Natural killer cell treated with Interleukin-12 subunit alpha and Interleukin-12 subunit beta and Interleukin-15 and Interleukin-18, amount 100 ng/mL, for 72 hours (primary cell): ENCODE results near the gene SYT7. TPM values are rescaled to one million over a fixed set of nuclear protein-coding genes. Genes with fewer than 3 reads are reported as not detected.

Source experiments
- ATAC-seq, 2 donors: fragments of 150-1000 bp; cut with Tn5 transposase in 1 of 2; sonication (Bioruptor Pico), chemical (Tn5 transposase) in 1 of 2; 2 replicates each; pipeline ENCODE4 v1.10.0; 2021
- DNase-seq: peaks from one replicate; pipeline ENCODE4 v3.0.0; 2022; ENCODE audit warnings: low spot score
- H3K27ac Mint-ChIP-seq, 2 donors: 1 replicate in 1 of 2; 2 replicates in 1 of 2; pipeline ENCODE4 v1.8.0; 2022; ENCODE audit warnings: mixed read lengths in 2 of 2, mild to moderate bottlenecking in 1 of 2, moderate library complexity in 1 of 2
- H3K27me3 Mint-ChIP-seq, 2 donors: 1 replicate in 1 of 2; 2 replicates in 1 of 2; pipeline ENCODE4 v1.8.0; 2022; ENCODE audit warnings: mixed read lengths in 2 of 2
- H3K36me3 Mint-ChIP-seq: one replicate; pipeline ENCODE4 v1.8.0; 2022; ENCODE audit warnings: mixed read lengths
- H3K4me1 Mint-ChIP-seq, 2 donors: 1 replicate in 1 of 2; 2 replicates in 1 of 2; pipeline ENCODE4 v1.8.0; 2022; ENCODE audit warnings: low read depth in 2 of 2, mixed read lengths in 2 of 2, mild to moderate bottlenecking in 1 of 2
- H3K4me3 Mint-ChIP-seq: one replicate; pipeline ENCODE4 v1.8.0; 2022; ENCODE audit warnings: mixed read lengths
- H3K9me3 Mint-ChIP-seq: 2 replicates; pipeline ENCODE4 v1.8.0; 2022; ENCODE audit warnings: mixed read lengths
- total RNA-seq, 2 donors: library from RNA; stranded (reverse); gene quantifications; one replicate each; pipeline ENCODE4 v1.2.3, GENCODE V29; 2022

SYT7 gene
- total RNA-seq, 2 donors from 2014 or later = not detected

DNA sequence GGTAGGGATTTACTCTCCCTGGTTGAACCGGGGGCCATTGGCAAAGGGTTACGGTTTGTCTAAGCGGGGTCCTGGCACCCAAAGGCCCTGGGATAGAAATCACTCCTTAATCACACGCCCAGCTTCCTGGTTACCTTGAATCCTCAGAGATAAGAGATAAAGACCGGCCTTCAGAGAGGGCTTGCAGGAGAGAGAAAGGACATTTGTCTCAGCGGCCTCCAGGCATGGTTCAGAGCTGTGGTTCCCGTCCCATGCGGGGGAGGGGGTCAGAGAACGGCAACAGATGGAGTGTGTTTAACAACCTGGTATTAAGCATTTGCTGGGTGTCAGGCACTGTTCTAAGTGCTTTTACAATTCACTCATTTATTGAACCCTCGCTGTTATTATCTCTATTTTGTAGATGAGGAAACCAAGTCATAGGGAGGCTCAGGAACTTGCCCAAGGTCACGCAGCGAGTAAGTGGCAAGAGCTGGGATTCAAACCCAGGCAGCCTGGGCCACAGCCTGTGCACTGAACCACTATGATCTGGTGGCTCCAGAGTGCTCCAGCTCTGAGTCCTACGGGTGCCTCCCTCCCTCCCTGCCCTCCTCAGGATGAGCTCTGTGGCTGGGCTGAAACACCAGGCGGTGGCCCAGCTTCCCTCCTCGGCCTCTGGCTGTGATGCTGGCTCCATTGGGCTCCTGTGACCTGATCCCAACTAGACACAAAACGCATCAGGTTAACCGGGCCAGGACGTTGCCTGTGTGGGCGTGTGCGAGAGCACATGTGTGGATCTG is 53.7 kb downstream of the SYT7 start:
- H3K36me3 Mint-ChIP-seq = no peaks in the 10 kb centered on the region
- peaks cover 11 to 19% of the 10 kb centered on the region in 2 donors for H3K27me3 Mint-ChIP-seq
- H3K27ac Mint-ChIP-seq = no peak overlapping the region
- no peak for DNase-seq
- H3K4me3 Mint-ChIP-seq = no peak overlapping the region
- H3K4me1 Mint-ChIP-seq = no peaks in the 10 kb centered on the region
- H3K9me3 Mint-ChIP-seq = no peaks in the 10 kb centered on the region
- no peak for ATAC-seq

DNA sequence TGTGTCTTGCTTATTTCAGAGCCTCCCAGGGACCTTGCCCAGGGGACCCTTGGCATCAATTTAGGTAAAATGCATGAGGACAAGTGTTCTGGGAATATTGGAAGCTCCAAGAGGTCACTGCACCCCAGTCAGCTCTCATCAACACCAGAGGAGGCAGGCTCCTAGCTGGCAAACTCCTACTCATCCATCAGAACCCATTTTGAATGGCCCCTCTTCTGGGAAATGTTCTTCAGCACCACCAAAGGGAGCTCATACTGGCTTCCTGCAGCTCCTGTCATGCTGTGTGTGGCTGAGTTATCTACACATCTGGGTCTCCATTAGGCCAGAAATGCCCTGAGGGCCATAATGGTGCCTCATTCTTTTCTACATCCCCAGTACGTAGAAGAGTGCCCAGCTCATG is 54.6 kb downstream of the SYT7 start:
- H3K27ac Mint-ChIP-seq = no peak overlapping the region
- no peak for ATAC-seq

DNA sequence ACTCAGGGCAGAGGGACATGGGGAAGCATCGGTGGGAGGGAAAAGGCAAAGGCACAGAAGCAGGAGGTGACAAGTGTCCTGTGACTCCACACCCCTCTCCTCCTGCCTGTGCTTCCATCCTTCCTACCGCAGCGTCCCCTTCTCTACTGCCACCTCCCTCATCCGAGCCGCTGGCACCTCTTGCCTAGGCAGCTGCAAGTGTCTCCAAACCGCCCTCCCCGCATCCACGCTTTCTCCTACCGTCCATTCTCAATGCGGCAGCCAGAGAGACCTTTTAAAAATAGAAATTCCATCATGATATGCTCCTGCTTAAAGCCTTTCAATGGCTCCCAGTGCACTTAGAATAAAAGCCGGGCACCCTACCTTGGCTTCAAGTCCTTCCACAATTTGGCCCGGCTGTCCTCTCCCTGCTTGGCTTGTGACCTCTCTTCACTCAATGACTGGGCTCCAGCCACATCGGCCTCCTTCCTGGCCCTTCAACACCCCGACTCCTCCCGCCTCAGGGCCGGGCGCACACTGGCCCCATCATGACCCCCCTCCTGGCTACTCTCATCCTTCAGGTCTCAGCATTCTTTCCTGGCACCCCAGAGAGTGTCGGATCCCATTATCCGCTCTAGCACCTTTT is 55.8 kb downstream of the SYT7 start:
- DNase-seq = no peak
- Mint-ChIP-seq H3K36me3 (no peaks in the 10 kb centered on the region), H3K9me3 (no peaks in the 10 kb centered on the region), H3K27ac (no peak overlapping the region), H3K4me3 (no peak overlapping the region), H3K4me1 (no peaks in the 10 kb centered on the region), H3K27me3 (peaks cover 11 to 19% of the 10 kb centered on the region in 2 donors)
- no peak for ATAC-seq

More for the DNA sequence above, 54.6 kb downstream of the SYT7 start:
- Mint-ChIP-seq H3K36me3 (no peaks in the 10 kb centered on the region), H3K4me3 (no peak overlapping the region), H3K4me1 (no peaks in the 10 kb centered on the region), H3K9me3 (no peaks in the 10 kb centered on the region), H3K27me3 (peaks cover 11 to 19% of the 10 kb centered on the region in 2 donors)
- no peak for DNase-seq

DNA sequence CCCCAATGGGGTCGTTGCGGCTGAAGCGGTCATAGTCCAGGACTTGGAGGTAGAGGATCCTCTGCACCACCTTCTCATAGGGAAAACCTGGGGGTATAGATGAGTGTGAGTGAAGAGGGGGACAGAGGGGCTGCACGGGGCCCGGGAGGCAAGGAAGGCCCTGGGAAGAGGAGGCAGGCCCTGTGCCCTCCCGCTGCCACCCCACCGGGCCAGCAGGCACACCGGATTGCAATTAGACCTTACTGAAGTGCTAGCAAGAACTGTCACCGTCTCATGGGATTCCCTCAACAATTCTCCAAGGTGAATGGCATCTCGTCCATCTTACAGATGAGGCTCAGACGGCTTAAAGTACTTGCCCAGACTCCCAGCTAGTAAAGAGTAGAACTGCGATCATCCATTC is 56.4 kb downstream of the SYT7 start:
- no peaks in the 10 kb centered on the region for H3K9me3 Mint-ChIP-seq
- H3K4me3 Mint-ChIP-seq = no peak overlapping the region
- H3K27me3 Mint-ChIP-seq = peaks cover 11 to 19% of the 10 kb centered on the region in 2 donors
- no peak for ATAC-seq
- no peak overlapping the region for H3K27ac Mint-ChIP-seq
- DNase-seq = no peak
- H3K36me3 Mint-ChIP-seq = no peaks in the 10 kb centered on the region
- H3K4me1 Mint-ChIP-seq = no peaks in the 10 kb centered on the region

DNA sequence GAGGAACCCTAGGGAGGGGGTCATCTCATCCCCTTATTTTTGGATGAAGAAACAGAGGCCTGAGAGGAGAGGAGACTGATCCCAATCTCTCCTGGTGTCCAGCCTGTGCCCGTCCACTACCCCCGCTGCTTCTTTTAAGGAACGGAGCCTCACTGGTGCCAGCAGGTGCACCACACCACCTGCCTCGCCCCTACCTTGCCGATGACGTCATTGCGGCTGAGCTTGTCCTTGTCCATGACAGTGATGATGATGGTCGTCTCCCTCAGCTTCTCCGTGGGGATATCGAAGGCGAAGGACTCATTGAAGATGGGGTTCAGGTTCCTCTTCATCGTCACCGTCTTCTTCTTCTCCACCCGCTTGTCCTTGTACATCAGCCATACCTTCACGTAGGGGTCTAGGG is 58.0 kb downstream of the SYT7 start:
- no peak for DNase-seq
- H3K36me3 Mint-ChIP-seq = no peaks in the 10 kb centered on the region
- ATAC-seq = no peak
- H3K9me3 Mint-ChIP-seq = no peaks in the 10 kb centered on the region
- no peaks in the 10 kb centered on the region for H3K4me1 Mint-ChIP-seq
- no peak overlapping the region for H3K4me3 Mint-ChIP-seq
- H3K27ac Mint-ChIP-seq = no peak overlapping the region
- H3K27me3 Mint-ChIP-seq = peaks cover 11 to 16% of the 10 kb centered on the region in 2 donors

DNA sequence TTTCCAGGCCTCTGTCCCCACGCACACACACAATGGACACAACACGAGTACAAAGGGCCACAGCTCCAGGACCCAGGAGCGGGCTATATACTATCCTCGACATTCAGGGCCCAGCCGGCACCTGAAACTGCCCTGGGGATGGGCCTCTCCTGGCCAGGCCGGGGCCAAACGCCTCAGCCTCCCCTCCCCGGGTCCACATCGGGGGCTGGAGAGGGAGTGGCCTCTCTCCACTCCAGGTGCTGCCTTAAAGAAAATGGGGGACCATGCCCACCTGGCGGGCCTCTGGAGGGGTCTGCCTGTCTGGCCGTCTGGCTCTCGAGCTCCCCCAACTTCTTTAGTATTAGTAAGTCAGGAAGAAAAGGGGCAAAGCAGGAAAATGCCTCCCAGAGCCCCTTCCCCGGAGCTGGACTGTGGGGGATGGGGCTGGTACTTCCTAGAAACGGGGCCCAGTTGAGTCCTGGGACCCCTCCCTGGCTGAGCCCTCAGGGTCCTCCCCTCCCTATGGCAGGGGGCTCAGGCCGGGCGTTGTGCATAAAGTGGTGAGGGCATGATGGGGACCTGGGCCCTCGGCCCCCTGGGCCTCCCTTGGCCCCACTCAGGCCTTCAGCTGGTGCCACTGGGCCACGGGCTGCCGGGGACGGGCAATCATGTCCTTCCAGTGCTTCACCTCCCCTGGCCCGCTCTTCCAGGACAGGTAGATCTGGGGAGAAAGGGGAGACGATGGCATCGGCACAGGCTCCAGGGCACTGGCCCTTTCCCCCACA is 62.7 kb downstream of the SYT7 start:
- Mint-ChIP-seq H3K4me1 (peaks cover 7 to 8% of the 10 kb centered on the region in 2 donors), H3K27me3 (peaks cover 0 to 10% of the 10 kb centered on the region in 2 donors)
- no peak for ATAC-seq

DNA sequence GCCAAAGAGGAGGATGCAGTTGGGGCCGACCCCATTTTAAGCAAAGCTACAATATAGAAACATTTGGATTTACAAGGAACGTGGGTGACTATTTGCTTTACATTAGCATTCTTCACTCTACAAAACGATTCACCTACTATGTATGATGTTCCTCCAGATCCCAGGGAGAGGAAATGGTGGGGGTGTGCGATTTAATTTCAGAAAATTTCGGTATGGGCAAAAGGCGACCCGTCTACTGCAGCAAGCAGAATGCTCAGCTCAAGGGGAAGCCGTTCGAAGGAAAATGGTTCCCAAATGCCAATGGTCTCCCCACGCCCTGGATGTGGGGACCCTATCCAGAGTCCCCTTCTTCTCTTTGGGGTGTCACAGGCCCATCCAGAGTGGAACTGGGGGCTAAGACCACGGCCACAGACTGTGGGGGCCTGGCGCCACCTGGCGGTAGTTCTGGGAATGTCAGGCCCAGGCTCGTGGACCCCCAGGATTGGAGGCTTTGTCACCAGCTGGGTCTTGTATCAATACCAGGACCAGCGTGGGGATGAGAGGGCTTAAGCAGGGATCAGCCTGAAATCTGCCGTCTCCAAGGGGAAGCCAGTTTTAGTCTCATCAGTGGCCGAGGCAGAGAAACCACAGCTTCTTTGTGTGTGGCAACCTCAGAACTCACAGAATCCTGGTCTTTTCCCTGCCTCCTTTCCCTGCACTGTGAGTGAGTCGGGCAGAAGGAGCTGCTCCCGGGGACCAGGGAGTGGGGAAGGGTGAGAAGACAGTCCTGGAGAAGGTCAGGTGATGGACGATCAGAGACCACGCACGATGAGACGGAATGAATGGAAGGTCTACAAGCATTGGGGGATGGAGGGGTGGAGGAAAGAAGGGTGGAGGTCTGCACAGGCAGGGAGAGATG is 64.0 kb downstream of the SYT7 start:
- peak overlapping the region in 1 of 2 donors; percentile 48 for H3K27ac Mint-ChIP-seq
- H3K4me1 Mint-ChIP-seq = peaks cover 7 to 8% of the 10 kb centered on the region in 2 donors
- no peaks in the 10 kb centered on the region for H3K9me3 Mint-ChIP-seq
- DNase-seq (no peak), ATAC-seq (peak in 1 of 2 donors; percentile 53)
- H3K27me3 Mint-ChIP-seq = peaks cover 0 to 16% of the 10 kb centered on the region in 2 donors
- H3K36me3 Mint-ChIP-seq = no peaks in the 10 kb centered on the region
- peak overlapping the region; percentile 13 for H3K4me3 Mint-ChIP-seq

More for the DNA sequence above, 62.7 kb downstream of the SYT7 start:
- no peak for DNase-seq
- no peak overlapping the region for H3K27ac Mint-ChIP-seq
- H3K36me3 Mint-ChIP-seq = no peaks in the 10 kb centered on the region
- no peaks in the 10 kb centered on the region for H3K9me3 Mint-ChIP-seq
- no peak overlapping the region for H3K4me3 Mint-ChIP-seq

DNA sequence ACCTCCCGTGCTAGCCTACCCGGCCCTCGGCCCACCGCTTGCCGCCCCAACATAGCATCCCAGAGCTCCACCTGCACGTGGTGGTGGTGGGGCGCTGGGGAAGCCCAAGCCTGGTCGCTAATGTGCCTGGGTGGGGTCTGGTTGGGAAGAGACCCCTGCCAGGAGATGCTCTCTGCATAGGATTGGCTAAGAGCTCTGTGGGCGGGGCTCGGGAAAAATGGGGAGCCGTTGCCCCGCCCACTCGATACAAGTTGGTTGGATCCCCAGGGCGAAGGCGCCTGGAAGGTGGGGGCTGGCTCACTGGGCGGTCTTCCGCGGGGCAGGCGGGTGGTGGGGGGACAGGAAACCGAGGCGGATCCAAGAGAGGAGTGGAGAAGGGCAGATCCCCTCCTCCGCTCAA is 64.7 kb downstream of the SYT7 start:
- H3K9me3 Mint-ChIP-seq = no peaks in the 10 kb centered on the region
- peaks cover 4 to 18% of the 10 kb centered on the region in 2 donors for H3K27me3 Mint-ChIP-seq
- H3K4me1 Mint-ChIP-seq = peaks cover 7 to 8% of the 10 kb centered on the region in 2 donors
- no peak for ATAC-seq
- peak overlapping the region in 1 of 2 donors; percentile 48 for H3K27ac Mint-ChIP-seq
- H3K4me3 Mint-ChIP-seq = no peak overlapping the region
- no peak for DNase-seq
- no peaks in the 10 kb centered on the region for H3K36me3 Mint-ChIP-seq

DNA sequence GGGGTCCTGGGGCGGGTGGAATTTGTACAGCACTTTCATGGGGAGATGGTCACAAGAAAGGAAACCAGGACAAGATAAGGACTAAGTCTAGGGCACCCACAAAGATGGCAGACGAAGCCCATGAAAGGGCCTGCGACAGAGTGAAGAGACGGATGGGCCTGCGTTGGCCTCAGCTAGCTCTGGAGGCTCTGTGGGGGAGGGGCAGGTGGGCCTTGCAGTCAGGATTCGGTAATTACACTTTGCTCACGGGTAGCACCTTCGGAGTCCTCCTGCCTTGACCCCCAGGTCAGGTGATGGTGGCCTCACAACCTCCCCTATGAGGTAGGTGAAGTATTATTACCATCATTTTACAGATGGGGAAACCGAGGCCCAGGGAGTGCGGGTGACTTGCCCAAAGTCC is 65.2 kb downstream of the SYT7 start:
- no peaks in the 10 kb centered on the region for H3K9me3 Mint-ChIP-seq

DNA sequence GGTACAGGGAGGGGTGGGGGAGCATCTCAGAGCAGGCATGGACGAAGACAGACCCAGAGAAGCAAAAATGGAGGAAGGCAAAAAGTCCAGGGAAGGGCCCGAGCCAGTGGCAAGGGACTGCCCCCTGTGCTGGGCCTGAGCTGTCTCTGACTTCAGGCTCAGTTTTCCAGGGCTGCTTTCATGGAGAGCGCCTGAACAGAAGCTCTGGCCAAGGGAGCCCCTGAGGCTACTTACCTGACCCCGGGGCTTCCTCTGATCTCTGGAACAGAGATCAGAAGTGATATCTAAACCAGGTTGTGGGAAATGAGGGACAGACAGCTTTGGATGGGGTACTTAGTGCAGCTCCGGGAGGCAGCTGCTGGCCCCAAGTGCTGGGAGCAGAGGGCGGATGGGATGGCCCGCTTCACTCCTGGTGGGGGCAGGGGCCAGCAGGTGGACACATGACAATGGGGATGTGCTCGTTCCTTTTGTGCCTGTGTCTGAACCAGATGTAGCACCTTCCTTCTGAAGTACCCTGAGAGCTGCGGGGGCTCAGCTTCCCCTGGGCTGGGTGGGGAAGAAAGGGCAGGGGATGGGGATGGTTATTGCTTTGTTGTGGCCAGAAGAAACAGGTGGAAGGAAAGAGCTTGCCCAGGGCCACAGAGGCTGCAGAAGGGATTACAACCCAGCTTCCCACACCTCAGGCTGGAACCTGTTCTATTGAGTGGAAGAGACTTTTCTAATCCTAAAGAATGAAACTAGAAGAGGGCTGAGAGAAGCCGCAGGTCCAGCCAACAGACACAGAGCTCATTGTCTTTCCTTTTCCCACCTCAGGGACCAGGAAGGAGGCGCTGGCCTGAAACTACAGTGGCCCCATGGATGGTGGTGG is 66.6 kb downstream of the SYT7 start:
- DNase-seq (no peak), ATAC-seq (no peak)
- peaks cover 7 to 8% of the 10 kb centered on the region in 2 donors for H3K4me1 Mint-ChIP-seq
- H3K4me3 Mint-ChIP-seq = no peak overlapping the region
- peaks cover 8 to 22% of the 10 kb centered on the region in 2 donors for H3K27me3 Mint-ChIP-seq
- no peaks in the 10 kb centered on the region for H3K9me3 Mint-ChIP-seq
- H3K27ac Mint-ChIP-seq = no peak overlapping the region
- no peaks in the 10 kb centered on the region for H3K36me3 Mint-ChIP-seq

More for the DNA sequence above, 65.2 kb downstream of the SYT7 start:
- peaks cover 7 to 8% of the 10 kb centered on the region in 2 donors for H3K4me1 Mint-ChIP-seq
- peaks cover 8 to 21% of the 10 kb centered on the region in 2 donors for H3K27me3 Mint-ChIP-seq
- ATAC-seq = no peak
- no peak for DNase-seq
- H3K4me3 Mint-ChIP-seq = no peak overlapping the region
- H3K36me3 Mint-ChIP-seq = no peaks in the 10 kb centered on the region
- H3K27ac Mint-ChIP-seq = no peak overlapping the region

DNA sequence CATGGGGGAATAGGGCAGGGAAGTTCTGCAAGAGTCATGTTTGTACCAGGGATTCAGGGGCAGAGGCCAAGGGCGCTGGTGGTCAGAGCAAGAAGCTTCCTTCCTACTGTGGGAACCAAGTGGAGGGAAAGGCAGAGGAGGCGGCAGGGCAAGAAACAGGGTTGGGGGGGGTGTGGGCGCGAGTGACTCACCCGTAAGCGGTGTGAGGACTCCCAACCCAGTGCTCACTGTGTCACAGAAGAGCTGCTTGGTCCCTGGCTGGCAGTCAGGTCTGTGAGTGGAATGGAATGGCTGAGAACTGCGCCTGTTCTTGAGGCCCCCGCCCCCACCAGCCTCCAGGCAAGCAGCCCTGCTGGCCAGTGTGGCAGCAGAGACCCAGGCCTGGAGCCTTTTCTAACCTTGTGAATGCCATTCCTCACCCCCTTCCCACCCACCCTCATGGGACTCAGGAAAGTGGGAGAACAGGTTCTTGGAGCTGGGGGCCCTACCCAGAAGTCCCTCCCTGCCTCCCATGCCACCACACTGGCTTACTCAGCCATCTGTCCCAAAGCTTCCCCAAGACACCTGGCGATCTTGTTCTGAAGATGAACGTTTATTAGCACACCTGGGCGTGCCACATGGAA is 67.6 kb downstream of the SYT7 start:
- DNase-seq (no peak), ATAC-seq (no peak)
- H3K4me1 Mint-ChIP-seq = peaks cover 7 to 8% of the 10 kb centered on the region in 2 donors
- no peak overlapping the region for H3K4me3 Mint-ChIP-seq
- peaks cover 9 to 20% of the 10 kb centered on the region in 2 donors for H3K27me3 Mint-ChIP-seq
- no peak overlapping the region for H3K27ac Mint-ChIP-seq
- no peaks in the 10 kb centered on the region for H3K9me3 Mint-ChIP-seq
- H3K36me3 Mint-ChIP-seq = no peaks in the 10 kb centered on the region

DNA sequence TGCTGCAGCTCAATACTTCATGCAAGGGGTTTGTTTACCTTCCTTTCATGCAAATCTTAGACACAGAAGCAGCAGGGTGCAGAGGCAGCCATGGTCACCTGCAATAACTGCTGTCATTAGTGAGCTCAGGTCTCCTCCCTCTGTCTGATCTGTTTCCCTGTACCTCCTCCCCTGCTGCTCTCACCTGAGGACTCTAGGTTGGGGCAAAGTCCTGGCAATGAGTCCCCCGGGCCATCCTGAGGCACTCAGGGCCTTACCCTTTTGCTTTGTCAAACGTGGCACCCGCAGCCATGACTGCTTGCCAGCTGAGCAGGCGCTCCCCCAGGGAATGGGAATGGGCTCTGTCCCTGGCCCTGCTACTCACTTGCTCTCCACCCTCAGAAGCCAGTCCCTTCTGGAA is 68.4 kb downstream of the SYT7 start:
- H3K27me3 Mint-ChIP-seq = peaks cover 17 to 25% of the 10 kb centered on the region in 2 donors
- peaks cover 12% of the 10 kb centered on the region in 2 donors for H3K4me1 Mint-ChIP-seq
- H3K36me3 Mint-ChIP-seq = no peaks in the 10 kb centered on the region
- H3K9me3 Mint-ChIP-seq = no peaks in the 10 kb centered on the region
- no peak overlapping the region for H3K27ac Mint-ChIP-seq
- DNase-seq (no peak), ATAC-seq (no peak)
- no peak overlapping the region for H3K4me3 Mint-ChIP-seq
